Fibroblast of skin of left biceps (primary cell): ENCODE measurements around the gene RNF222.

Experiments
- DNase-seq, 2 experiments: peaks; one replicate each; pipeline ENCODE4 v3.0.0-alpha.2; 2013; ENCODE audit warnings: low read depth in 2 of 2

RNF222 gene, protein sequence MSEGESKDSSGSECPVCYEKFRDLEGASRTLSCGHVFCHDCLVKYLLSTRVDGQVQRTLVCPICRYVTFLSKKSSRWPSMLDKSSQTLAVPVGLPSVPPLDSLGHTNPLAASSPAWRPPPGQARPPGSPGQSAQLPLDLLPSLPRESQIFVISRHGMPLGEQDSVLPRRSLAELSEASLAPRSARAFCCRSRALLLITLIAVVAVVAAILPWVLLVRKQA

DNA sequence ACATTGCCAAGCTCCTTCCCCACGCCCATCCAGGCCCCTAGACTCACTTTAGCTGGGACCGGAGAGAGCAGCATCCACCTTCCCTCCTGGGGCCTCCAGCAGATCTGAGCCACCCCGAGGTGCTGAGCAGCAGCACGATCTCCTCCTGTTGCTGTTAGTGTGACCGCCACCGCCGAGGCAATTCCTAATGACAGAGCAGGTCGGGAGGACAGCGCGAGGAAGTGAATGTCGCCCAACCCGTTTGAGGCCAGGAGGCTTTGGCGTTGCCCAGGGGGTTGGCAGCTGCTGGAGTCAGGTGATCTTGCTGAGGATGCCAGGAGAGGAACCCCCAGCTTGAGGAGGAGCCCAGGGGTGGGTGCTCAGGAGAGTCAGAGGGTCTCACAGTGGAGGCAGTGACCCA is at the start of gene RNF222:
RNF222 (minus strand) TSS at position 192 of the 400 bp plus-strand sequence. CDS start 4,366 bp downstream, outside the sequence.
- DNase-seq: no peak

DNA sequence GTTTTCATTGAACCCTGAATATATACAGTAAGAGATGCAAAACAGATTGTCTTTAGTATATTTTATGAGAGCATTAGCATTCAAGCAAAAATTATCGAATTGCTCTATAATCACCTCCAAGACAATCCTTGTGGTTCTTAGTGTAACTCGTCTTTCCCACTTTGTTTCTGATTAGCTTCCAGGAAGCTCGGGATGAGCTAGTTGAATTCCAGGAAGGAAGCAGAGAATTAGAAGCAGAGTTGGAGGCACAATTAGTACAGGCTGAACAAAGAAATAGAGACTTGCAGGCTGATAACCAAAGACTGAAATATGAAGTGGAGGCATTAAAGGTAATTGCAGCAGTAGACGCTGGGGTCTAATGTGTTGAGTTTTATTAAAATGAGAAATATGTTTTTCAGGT is 47.9 kb upstream of the RNF222 start:
- no peak for DNase-seq

DNA sequence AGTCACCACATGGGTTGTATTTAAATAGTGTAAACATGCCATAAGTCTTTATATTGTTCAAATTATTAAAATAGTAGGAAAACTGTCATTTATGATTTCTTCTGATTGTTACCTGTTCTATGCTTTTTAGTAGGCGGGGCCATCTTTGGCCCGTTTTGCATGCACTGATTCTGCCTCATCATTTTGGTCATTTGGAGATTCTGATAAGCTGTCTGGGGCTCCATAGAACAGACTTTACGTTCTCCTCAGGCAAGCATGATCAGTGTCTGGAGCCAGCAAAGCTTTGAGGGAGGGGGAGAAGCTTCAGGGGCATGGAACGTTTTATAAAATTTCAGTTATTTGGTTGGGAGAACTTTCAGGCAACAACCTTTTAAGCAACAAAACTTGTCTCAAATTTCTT is 46.9 kb upstream of the RNF222 start:
- no peak for DNase-seq

DNA sequence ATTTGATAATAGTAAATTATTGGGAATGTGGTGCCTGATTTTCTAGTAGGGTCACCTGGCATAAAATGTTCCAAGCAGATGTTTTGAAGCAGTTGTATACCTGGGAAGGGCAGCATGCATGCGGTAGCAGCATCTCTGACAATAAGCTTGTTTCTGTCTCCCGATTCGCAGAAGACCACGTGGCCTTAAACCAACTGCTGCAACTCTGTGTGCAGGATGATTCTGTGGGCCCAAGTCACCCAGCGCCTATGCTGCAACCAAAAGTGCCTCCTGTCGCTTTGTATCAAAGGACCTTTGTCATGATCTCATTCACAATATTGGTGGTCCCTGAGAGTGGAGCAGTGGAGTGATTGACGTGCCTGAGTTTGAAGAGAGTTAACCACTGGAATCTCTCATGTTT is 46.1 kb upstream of the RNF222 start:
- DNase-seq: no peak

DNA sequence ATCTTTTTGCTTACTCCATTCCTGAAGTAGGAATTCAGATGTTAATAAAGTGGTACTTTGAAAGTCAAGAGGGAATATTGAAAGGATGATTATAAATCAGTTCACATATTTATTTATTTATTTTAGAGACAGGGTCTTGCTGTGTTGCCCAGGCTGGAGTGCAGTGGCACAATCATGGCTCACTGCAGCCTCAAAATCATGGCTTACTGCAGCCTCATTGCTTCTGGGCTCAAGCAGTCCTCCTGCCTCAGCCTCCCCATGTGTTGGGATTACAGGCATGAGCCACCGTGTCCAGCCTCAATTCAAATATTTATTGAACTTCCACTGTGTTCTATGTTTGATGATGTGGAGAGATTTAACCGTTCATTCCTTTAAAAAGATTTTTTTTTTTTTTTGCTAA is 44.7 kb upstream of the RNF222 start:
- DNase-seq: no peak

DNA sequence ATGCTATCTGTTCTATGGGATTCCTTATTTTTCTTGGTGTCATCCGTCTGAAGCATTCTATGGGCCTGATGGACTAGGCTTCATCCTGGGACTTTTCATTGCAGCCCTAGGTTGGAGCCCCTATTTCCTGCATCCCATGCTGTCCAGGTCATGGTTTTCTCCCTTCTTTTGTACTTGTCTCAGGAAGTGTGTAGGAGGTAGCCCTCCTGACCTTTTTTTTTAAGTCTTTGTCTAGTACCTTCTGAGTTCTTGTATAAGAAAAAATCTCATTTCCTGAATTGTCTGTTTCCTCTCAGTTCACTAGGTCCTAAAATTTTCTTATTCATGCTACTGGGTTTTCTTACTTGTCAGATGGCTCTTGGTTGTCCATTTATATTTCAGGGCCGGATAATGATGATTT is 44.1 kb upstream of the RNF222 start:
- no peak for DNase-seq

DNA sequence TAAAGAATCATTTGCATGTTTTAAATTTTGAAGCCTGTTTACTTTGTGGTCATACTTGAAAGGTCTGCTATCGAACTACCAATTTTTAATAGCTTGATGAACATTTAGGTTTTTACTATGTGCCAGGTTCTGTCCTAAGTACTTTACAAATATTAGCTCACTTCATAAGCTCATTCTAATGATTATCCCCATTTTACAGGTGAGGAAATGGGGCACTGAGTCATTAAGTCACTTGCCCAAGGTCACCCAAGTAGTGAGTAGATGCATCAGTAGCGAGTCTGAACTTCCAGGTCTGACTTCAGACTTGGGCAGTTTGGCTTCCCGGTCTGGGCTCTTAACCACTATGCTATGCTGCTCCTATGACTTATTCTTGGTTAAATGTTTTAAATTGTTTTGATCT is 42.1 kb upstream of the RNF222 start:
- DNase-seq: no peak

DNA sequence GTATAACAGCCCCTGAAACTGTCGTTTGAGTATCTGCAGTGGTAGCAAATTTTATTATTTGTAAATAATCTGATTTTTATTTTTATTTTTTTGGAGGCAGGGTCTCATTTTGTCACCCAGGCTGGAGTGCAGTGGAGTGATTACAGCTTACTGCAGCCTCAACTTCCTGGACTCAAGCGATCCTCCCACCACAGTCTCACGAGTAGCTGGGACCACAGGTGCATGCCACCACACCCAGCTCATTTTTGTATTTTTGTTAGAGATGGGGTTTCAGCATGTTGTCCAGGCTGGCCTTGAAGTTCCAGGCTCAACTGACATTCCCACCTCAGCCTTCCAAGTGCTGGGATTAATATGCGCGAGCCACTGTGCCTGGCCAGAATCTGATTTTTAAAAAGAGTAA is 40.8 kb upstream of the RNF222 start:
- DNase-seq: no peak

DNA sequence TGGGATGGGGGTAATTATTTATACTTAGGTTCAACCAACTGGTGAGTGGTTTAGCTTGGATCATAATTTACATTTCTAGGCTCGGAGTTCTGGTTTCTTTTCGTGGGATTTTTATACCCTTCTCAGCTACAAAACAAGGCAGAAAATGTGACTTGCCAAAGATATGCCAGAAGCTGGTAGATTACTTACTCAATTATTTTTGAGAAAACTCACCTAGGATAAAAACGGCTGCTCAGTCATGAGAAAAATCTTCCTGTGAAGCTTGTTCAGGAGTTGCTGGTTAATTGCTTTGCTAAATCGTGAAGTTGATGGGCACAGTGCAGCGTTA is 39.2 kb upstream of the RNF222 start:
- DNase-seq: no peak

DNA sequence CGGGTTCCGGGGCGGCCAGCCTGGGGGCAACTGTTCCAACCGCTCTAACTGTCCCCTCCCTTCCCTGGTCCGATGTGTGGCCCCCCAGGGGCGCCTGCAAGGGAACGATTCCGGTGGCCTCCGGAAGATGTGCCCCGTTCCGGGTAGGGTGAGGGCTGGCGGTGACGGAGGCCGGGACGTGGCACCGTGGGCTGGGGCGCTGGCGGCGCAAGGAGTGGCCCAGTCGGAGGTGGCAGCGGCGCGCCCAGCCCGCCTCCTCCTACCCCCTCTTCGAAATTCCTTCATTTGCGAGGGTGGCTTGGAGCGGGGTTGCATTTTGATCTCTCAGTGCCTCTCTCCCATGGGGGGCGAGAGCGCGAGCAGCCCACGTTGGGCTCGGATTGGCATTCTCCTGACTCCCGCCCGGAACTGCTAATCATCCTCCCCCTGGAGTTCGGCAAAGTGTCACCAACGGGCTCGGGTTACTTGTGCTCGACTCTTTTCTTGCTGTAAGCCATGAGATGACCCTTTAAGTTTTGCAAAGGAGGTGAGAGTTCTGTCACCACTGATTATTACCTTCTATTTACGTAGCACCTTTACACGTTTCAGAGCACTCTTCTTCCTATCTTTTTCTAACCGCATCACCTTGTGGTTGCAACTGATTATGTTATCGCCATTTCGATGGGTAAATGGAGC is 38.7 kb upstream of the RNF222 start:
- peak; percentile 9 to 15 for DNase-seq

DNA sequence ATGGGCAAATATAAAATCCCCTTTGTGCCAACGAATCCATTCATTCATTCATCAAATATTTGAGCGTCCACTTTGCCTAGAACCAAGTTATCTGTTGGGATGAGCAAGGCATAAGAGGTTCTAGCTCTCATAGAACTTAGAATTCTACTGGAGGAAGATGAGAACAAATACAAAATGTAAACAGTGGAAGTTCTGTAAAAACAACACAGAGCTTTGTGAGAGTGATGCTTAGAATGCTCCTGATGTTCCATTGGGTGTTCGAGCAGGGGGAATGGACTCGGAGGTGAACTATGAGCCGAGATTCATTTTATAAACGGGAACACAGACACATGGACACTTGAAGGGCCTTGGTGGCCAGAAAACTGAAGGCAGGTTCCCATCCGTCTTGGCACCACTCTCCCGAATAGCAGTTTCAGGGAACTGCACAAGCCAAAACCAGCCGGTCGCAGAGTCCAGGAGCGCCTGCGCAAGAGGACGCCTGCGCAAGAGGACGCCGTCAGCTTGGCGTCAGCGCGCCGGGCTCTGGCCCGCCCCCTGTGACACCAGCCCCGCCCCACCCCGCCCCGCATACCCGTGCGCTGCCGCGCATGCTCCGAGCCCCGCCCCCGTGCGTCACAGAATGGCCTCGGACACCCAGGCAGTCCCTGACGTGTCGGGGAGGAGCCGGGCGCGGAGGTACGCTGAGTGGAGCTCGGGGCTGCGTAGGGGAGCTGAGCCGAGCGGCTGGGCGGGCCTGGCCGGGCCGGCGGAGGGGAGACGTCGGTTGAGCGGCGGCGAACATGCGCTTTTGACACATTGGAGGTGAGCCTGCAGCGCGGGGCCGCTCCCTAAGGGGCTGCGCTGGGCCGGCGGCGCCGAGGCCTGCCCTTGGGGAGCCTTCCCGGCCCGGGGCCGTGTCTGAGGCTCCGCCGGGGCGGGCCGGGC is 37.9 kb upstream of the RNF222 start, which contains the start of gene NDEL1:
NDEL1 (plus strand) TSS at position 640 of the 924 bp plus-strand sequence. CDS start 8,388 bp downstream, outside the sequence.
- peak; percentile 92 to 96 for DNase-seq

DNA sequence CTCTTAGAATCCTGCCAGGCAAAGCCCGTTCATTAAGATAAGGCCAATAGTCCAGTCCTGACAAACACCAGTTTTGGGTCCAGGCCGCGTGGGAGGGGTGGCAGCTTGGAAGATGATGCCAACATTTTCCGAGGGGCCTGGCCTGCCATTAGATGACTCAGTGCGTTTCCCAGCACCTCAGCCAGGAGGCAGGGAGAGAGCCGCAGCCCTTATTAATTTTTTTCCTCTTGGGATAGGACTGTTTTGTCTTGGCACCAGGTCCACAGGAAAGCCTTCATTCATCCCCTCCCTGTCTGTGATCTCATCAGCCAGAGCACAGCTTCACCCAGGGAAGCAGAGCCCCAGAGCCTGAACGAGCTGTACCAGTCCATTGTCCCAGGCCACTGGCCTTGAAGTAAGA is 33.3 kb upstream of the RNF222 start:
- no peak for DNase-seq

DNA sequence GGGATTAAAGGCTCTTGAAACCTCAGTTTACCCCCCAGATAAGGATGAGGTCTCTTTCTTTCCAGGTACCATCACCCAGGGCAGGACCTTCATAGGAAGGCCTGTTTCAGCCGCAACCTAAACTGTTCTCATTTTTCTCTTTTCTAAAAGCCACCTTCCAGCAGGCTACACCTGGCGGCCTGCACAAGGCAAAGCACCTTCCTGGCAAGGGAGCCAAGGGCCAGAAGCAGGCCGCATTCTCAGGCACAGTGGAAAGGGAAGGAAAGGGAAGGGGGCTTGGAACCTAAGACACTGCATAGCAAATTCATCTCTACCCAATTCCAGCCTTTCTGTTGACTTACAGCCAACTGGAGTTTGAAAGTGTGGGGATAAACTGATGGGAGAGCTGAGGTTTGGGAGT is 29.2 kb upstream of the RNF222 start:
- no peak for DNase-seq

DNA sequence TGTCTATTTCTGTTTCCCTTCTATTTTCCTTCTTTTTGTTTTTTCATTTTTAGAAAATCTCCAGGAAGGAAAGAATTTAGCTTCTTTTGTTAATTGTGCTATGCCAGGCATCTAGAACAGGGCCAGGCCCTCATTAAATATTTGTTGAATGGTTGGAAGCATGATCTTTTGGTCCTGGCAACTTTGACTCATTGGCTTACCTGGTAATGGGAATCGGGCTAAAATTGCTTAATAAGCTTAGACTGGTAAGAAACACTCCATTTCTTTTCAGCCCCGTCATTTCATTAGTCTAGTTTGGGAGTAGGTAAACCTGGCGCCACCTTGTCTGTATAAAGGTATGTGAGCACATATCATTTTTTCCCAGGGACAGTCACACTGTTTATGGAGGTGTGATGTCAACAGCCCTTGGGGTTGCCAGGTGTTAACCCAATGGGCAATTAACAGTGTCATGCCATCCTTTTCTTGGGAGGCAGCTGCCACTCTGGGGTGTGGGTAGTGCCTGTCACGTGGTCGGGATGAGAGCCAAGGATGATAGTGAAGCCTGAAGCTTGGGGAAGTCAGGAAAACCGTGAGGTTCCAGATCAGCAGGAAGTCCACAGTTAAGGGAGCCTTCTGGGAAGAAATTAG is 28.6 kb upstream of the RNF222 start:
- no peak for DNase-seq

DNA sequence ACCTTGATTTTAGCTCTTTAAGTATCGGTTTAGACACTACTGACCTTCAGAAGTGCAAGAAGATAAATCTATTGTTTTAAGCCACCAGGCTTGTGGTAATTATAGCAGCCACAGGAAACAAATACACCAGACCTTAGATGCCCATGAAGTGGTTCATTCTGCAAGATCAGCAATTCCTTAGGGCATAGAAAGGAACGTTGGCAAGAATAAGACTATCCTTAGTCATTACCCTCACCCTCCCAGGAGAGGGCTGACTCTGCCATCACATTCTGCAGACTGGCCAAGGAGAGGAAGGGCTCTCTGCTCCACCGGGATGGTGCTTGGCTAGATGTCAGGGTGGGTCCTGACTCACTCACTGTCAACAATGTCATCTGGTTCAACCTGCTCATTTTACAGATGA is 23.9 kb upstream of the RNF222 start:
- DNase-seq: no peak

DNA sequence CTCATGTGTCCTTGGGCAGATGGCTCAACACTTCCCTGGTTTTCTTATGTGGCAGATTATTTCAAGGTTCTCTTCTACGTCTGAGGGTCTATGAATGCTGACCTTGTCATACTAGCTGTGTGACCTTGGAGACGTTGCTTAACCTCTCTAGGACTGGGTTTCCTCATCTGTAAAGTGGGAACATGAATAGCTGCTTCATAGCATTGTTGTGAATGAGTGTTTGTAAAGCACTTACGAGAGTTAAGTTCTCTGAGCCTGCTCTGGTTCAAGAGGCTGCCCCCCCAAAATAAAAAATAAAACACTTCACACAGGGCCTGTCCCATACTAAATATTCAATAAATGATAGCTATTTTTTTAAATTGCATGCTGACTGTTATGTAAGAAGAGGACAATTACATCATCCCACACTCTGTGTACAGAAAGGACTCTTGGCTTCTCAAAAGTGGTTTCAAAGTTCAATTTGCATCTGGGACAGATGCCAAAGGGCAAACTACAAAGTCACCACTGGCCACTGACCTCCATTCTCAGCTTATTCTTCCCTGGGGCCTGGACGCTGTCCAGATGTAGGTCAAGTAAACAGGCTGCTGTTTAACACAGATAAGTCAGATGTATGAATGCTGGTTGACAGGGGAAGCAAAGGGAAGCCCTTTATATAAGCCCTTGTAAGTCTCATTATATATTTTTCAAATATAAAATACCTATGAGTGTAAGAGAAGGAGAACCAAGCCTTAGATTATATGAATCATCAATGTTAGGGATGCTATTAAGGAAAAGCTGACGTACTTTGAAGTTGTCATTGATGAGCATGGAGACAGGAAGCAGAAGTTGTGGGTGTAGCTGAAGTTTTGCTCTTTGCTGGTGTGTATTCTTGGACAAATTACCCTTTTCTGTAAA is 22.7 kb upstream of the RNF222 start:
- DNase-seq: no peak

DNA sequence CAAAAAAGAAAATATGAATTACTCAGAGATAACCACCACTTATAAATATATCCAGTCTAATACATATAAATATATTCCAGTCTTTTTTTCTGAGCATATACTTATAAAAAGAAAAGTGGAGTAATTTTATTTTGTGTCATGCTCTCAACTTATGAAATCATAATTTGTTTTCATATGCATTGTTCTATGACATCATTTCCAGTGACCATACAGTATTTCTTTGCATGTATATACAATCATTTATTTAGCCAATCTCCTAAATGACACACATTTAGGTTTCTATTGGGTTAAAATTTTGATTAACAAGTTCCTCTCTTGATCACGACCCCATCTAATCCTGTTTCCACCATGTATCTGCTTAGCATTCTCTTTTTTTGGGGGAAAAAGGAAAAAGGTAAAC is 21.7 kb upstream of the RNF222 start:
- DNase-seq: no peak

DNA sequence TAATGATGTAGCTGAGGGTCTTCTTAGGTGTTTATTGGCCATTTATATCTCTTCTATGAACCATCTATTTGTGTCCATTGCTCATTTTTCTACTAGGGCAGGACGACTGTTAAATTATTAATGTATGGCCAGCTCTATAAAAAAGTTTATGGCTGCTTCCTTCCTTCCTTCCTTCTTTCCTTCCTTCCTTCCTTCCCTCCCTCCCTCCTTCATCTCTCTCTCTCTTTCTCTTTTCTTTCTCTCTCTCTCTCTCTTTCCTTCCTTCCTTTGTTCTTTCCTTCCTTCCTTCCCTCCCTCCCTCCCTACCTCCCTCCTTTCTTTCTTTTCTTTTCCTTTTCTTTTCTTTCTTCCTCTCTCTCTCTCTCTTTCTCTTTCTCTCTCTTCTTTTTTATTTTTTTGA is 20.8 kb upstream of the RNF222 start:
- DNase-seq: no peak

DNA sequence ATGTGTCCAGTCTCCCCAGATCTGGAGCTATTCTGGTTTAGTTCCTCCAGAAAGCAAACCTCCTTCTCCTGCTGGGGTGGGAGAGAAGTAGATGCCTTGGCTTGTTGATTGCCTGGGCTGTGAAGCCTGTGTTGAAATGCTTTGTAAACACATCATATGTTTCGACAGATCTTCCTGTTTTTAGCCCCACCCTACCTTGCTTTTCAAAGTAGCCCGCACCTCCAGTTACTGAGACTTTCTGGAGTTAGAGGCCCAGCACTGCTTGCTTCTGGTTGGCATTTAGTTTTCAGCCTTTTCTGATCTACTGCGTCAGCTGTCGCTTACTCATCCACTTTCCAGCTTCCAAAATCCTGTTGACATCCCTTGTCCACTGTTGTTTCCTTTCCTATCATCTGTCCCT is 20.2 kb upstream of the RNF222 start:
- DNase-seq: no peak

DNA sequence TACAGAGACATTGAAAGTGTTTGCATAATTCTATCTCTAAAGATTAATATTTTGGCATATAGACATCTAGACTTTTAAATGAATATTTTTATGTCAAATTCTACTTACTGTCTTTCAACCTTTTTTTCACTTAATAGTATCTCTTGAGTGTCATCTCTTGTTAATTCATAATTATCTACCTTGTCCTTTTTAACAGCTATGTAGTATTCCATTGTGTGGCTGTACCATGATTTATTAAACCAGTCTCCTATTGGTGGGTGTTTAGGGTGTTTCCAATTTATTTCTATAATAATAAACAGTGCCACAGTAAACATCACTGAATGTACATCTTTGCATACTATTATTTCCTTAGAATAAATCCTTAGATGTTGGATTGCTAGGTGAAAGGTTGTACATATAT is 16.3 kb upstream of the RNF222 start:
- DNase-seq: no peak

DNA sequence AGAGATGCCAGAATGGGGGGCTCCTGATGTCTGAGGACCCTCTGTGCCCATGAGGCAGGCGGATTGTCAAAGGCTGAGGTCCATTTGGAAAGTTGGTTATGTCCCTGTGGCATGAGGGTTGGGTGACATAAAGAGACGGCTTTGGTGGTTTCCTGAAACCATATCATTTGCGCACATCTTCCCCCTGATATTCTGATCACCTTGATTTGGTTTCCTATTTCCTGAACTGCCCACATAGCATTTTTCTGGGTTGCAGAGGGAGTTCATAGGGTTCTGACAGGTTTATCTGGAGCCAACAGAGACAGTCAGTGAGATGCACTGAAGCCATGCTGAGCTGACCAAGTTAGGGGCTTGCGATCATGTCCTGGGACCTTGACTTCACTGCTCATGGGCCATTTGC is 15.7 kb upstream of the RNF222 start:
- DNase-seq: no peak
